ENCODE results near the gene ZNF550. TPM values are rescaled to one million over a fixed set of nuclear protein-coding genes. Genes with fewer than 3 reads are reported as not detected.
A peak's percentile ranks its signal among the peaks of the same experiment; 100 is the strongest.

Gene ZNF550
- total and polyA plus RNA-seq, 10 of the 15 experiments (the other 5 are each of a cell fraction or from before 2014, with no cell fraction given): 2.6 to 14.0 (median 7.4) TPM

DNA sequence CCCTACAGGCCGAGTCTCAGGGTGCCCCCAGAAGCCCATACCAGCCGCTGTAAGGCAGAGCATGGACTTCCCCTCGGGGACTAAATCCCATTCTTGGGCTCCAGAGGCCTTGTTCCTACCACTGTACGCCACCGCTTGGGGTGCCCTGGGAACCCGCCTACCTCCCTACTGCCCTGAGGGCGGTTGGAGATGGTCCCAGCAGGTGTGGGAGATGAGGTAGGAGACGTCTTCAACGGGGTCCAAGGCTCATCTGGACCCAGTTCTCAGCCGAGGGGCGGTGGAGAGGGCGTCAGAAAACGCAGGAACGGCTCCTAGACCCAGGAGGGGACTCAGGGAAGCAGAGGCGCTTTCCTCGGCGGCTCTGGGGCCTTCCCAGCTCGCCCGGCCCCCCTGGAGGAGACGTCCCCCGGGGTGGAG, 23.4 kb upstream of the ZNF550 start:
- DNase-seq (ENCODE audit: low read depth, low spot score) (no peak), FAIRE-seq (no peak), ATAC-seq (no peak)
- intact Hi-C loops (cut with micrococcal nuclease; ENCODE audit: unreplicated experiment): no loop called here
- WGBS (ENCODE audit: insufficient coverage, insufficient replicate concordance, low lambda C conversion rate, missing lambda C conversion rate): 94% methylated on average over 12 of the region's 21 CpGs
- TF ChIP-seq BRCA1 (IDR thresholded peaks at IDR 0.05; ENCODE audit: low read depth, low read length): no peak
- no peak for TF ChIP-seq SRF (IDR thresholded peaks at IDR 0.05; ENCODE audit: low read depth in 2 of 2, low read length in 2 of 2)
- TF ChIP-seq, protein P1, sequence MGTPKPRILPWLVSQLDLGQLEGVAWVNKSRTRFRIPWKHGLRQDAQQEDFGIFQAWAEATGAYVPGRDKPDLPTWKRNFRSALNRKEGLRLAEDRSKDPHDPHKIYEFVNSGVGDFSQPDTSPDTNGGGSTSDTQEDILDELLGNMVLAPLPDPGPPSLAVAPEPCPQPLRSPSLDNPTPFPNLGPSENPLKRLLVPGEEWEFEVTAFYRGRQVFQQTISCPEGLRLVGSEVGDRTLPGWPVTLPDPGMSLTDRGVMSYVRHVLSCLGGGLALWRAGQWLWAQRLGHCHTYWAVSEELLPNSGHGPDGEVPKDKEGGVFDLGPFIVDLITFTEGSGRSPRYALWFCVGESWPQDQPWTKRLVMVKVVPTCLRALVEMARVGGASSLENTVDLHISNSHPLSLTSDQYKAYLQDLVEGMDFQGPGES (IDR thresholded peaks at IDR 0.05): no peak
- TF ChIP-seq POLR2A (IDR thresholded peaks at IDR 0.05; ENCODE audit: low read depth, low read length): no peak
- ChIA-PET CTCF (no interaction called here), RAD21 (ENCODE audit: unreplicated experiment) (no interaction called here), SMC1A (ENCODE audit: uncharacterized antibody, unreplicated experiment) (no interaction called here), POLR2A (no interaction called here)
- peak overlapping the region; percentile 92 for H3K4me2 ChIP-seq (ENCODE audit: control insufficient read depth, insufficient read depth)
- peaks cover 6% of the 10 kb centered on the region; the same call in 1 of the 2 replicates for H3K4me1 ChIP-seq (ENCODE audit: control insufficient read depth, insufficient read depth, low read length)
- H4K20me1 ChIP-seq (ENCODE audit: control insufficient read depth, insufficient read depth): no peaks in the 10 kb centered on the region
- peaks cover 3% of the 10 kb centered on the region for H3K79me2 ChIP-seq (ENCODE audit: control insufficient read depth, insufficient read depth, low read length)
- no peaks in the 10 kb centered on the region for H3K27me3 ChIP-seq (replicated peaks in 1 of 2; ENCODE audit: control insufficient read depth in 2 of 2, insufficient read depth in 2 of 2, low read length in 1 of 2)
- H3K27ac ChIP-seq (ENCODE audit: control insufficient read depth, insufficient read depth): no peak overlapping the region
- in situ Hi-C loops (cut with MboI): no loop called here
- H3K4me3 ChIP-seq: 0 out of 2 replicates have a peak overlapping the region, but pooled peaks have one; percentile 77
- peak overlapping the region; percentile 90 for H2AFZ ChIP-seq (ENCODE audit: control insufficient read depth, low read depth, low read length)
- no peak overlapping the region for H3K9ac ChIP-seq (ENCODE audit: control insufficient read depth, insufficient read depth, low read length)
- BruUV-seq (replicated peaks): no TSS peak
- peaks cover 36% of the 10 kb centered on the region for H3K9me3 ChIP-seq (replicated peaks; ENCODE audit: control insufficient read depth, insufficient read depth, low read length)
- H3K36me3 ChIP-seq (ENCODE audit: control insufficient read depth in 2 of 2, insufficient read depth in 2 of 2, low read length in 1 of 2): no peaks in the 10 kb centered on the region

DNA sequence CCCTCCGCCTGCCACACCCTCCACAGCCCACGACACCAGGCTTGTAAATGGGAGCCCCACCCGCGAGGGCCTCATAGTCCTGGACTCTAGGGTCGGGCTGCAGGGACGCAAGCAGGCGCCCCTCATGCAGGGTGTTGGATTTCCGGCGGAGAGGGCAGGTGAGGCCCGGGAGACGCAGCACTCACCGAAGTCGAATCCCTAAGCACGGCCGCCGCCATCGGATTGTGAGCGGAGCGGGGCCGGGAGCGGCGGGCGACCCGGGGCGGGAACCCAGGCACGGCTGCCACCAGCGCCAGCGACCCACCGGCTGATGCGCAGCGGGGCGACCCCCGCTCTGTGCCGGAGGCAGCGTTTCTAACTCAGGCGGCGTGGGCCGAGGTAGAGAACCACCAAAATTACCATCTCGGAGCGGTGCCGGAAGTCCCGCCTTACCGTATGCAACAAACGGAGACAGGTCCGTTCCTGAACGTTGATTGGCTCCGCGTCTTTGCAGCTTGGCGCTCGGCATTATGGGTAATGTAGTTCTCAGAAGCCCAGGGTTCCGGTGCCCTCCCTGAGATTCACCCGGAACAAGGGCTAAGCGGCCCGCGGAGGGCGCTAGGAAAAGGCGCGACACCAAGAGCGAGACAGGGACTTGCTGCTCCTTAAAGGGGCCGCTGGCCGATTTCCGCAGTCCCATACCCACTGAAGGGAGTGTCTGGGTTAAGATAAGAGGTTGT, 19.0 kb upstream of the ZNF550 start, which contains the start of gene ZNF416:
ZNF416 (minus strand) TSS at position 425 of the 719 bp plus-strand sequence; CDS start at position 218, 207 bp downstream.
- in situ Hi-C loops (cut with MboI): no loop called here
- CTCF ChIA-PET: no interaction called here
- POLR2A ChIA-PET: no interaction called here
- H4K20me1 ChIP-seq (ENCODE audit: control insufficient read depth, insufficient read depth): no peaks in the 10 kb centered on the region
- FAIRE-seq (peak; percentile 100), ATAC-seq (peak; percentile 98), DNase-seq (ENCODE audit: low read depth, low spot score) (peak; percentile 97)
- peaks cover 8% of the 10 kb centered on the region; the same call in 1 of the 2 replicates for H3K4me1 ChIP-seq (ENCODE audit: control insufficient read depth, insufficient read depth, low read length)
- BruUV-seq (replicated peaks): TSS peak; percentile 65
- peaks cover 50% of the 10 kb centered on the region for H3K9me3 ChIP-seq (replicated peaks; ENCODE audit: control insufficient read depth, insufficient read depth, low read length)
- H3K9ac ChIP-seq (ENCODE audit: control insufficient read depth, insufficient read depth, low read length): peak within 1 kb of the TSS; percentile 55
- 2% methylated on average over 56 of the region's 62 CpGs for WGBS (ENCODE audit: insufficient coverage, insufficient replicate concordance, low lambda C conversion rate, missing lambda C conversion rate)
- no peaks in the 10 kb centered on the region for H3K27me3 ChIP-seq (replicated peaks in 1 of 2; ENCODE audit: control insufficient read depth in 2 of 2, insufficient read depth in 2 of 2, low read length in 1 of 2)
- H3K4me3 ChIP-seq: peak within 1 kb of the TSS; percentile 90
- peak within 1 kb of the TSS; percentile 94 for H2AFZ ChIP-seq (ENCODE audit: control insufficient read depth, low read depth, low read length)
- H3K79me2 ChIP-seq (ENCODE audit: control insufficient read depth, insufficient read depth, low read length): peaks cover 6% of the 10 kb centered on the region
- peaks cover 2 to 18% of the 10 kb centered on the region in 2 experiments for H3K36me3 ChIP-seq (ENCODE audit: control insufficient read depth in 2 of 2, insufficient read depth in 2 of 2, low read length in 1 of 2)
- H3K4me2 ChIP-seq (ENCODE audit: control insufficient read depth, insufficient read depth): peak within 1 kb of the TSS; percentile 78
- SMC1A ChIA-PET (ENCODE audit: uncharacterized antibody, unreplicated experiment): interaction anchor here (1.0 kb wide), 1 partner anchor 120 kb away, joined by 3 read pairs; no protein-coding TSS in a partner anchor
- RAD21 ChIA-PET (ENCODE audit: unreplicated experiment): interaction anchor here (0.7 kb wide), 1 partner anchor 169 kb away, joined by 3 read pairs; no protein-coding TSS in a partner anchor
- H3K27ac ChIP-seq (ENCODE audit: control insufficient read depth, insufficient read depth): peak within 1 kb of the TSS; percentile 65
- intact Hi-C loops (cut with micrococcal nuclease; ENCODE audit: unreplicated experiment): loop anchor here (1.0 to 2.0 kb wide), 3 partner anchors 36 to 172 kb away; partner anchors contain the start of genes ZNF134 and ZNF211
- TF ChIP-seq FOXM1 (IDR thresholded peaks at IDR 0.05; ENCODE audit: low read depth, low read length) (no peak), IRF4 (IDR thresholded peaks at IDR 0.05; ENCODE audit: low read depth, low read length) (no peak), SPI1 (IDR thresholded peaks at IDR 0.05; ENCODE audit: borderline replicate concordance, insufficient read depth, low read depth, low read length) (no peak), CBFB (IDR thresholded peaks at IDR 0.05; ENCODE audit: low read depth) (no peak), MEF2A (IDR thresholded peaks at IDR 0.05; ENCODE audit: insufficient read depth, low read depth, low read length) (no peak), NRF1 (conservative IDR thresholded peaks at IDR 0.05; ENCODE audit: low read depth, low read length) (no peak)
- TF ChIP-seq, protein P1 (IDR thresholded peaks at IDR 0.05): no peak
- TF ChIP-seq, protein P2, sequence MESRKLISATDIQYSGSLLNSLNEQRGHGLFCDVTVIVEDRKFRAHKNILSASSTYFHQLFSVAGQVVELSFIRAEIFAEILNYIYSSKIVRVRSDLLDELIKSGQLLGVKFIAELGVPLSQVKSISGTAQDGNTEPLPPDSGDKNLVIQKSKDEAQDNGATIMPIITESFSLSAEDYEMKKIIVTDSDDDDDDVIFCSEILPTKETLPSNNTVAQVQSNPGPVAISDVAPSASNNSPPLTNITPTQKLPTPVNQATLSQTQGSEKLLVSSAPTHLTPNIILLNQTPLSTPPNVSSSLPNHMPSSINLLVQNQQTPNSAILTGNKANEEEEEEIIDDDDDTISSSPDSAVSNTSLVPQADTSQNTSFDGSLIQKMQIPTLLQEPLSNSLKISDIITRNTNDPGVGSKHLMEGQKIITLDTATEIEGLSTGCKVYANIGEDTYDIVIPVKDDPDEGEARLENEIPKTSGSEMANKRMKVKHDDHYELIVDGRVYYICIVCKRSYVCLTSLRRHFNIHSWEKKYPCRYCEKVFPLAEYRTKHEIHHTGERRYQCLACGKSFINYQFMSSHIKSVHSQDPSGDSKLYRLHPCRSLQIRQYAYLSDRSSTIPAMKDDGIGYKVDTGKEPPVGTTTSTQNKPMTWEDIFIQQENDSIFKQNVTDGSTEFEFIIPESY (IDR thresholded peaks at IDR 0.05): no peak
